ENCODE measurements around the gene KCNA2.

DNA sequence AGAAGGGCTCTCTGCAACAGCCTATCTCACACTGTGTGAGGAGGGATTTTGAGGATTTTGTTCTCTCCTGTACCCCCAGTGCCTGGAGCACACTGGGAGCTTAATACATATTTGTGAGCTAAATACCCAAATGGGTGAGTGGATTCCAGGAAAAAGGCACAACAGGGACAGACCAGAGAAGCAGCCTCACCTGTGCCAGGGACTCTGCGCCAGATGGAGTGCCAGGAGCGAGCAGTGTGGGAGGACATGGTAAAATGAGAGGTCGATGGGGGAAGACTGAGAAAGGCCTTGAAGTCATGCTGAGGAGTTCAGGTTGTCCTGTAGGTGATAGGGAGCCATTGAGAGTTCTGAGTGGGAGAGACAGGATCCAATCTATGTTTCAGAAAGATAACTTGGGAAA, 11.0 kb upstream of the KCNA2 start:
- TF ChIP-seq, protein P1, sequence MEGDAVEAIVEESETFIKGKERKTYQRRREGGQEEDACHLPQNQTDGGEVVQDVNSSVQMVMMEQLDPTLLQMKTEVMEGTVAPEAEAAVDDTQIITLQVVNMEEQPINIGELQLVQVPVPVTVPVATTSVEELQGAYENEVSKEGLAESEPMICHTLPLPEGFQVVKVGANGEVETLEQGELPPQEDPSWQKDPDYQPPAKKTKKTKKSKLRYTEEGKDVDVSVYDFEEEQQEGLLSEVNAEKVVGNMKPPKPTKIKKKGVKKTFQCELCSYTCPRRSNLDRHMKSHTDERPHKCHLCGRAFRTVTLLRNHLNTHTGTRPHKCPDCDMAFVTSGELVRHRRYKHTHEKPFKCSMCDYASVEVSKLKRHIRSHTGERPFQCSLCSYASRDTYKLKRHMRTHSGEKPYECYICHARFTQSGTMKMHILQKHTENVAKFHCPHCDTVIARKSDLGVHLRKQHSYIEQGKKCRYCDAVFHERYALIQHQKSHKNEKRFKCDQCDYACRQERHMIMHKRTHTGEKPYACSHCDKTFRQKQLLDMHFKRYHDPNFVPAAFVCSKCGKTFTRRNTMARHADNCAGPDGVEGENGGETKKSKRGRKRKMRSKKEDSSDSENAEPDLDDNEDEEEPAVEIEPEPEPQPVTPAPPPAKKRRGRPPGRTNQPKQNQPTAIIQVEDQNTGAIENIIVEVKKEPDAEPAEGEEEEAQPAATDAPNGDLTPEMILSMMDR (conservative IDR thresholded peaks at IDR 0.05 in 1 of 2, IDR thresholded peaks at IDR 0.05 in 1 of 2; ENCODE audit: low read depth in 1 of 2, low read length in 2 of 2), result no peak
- TF ChIP-seq EZH2 (IDR thresholded peaks at IDR 0.05; ENCODE audit: low read length, missing control alignments), result no peak

All from fibroblast of lung (primary cell).